Suprapubic skin (tissue), 4 donors: ENCODE data around the gene AP4E1. TPM values are rescaled to one million over a fixed set of nuclear protein-coding genes. Genes with fewer than 3 reads are reported as not detected.

Source experiments
- DNase-seq, 2 donors: peaks; one replicate each; pipeline ENCODE4 v3.0.0-alpha.2; 2019; ENCODE audit warnings: low spot score in 2 of 2
- H3K27ac ChIP-seq: fragments of 200-600 bp; sonication (generic); one replicate; pipeline ENCODE4 v1.5.1; 2019
- H3K27me3 ChIP-seq: fragments of 200-600 bp; sonication (generic); one replicate; pipeline ENCODE4 v1.5.1; 2019
- H3K36me3 ChIP-seq: fragments of 200-600 bp; sonication (generic); one replicate; pipeline ENCODE4 v1.5.1; 2019
- H3K4me1 ChIP-seq: fragments of 200-600 bp; sonication (generic); one replicate; pipeline ENCODE4 v1.5.1; 2019
- H3K4me3 ChIP-seq: fragments of 200-600 bp; sonication (generic); one replicate; pipeline ENCODE4 v1.5.1; 2019; ENCODE audit warnings: mild to moderate bottlenecking
- H3K9me3 ChIP-seq: fragments of 200-600 bp; sonication (generic); one replicate; pipeline ENCODE4 v1.5.1; 2019
- CTCF ChIP-seq, 2 donors: fragments of 200-600 bp in 1 of 2; fragments of 450-650 bp in 1 of 2; sonication (generic) in 1 of 2; IDR thresholded peaks; one replicate each; pipeline ENCODE4 v1.5.1; 2016 to 2019; ENCODE audit warnings: antibody characterized with exemption in 2 of 2, mild to moderate bottlenecking in 1 of 2, moderate library complexity in 1 of 2
- EP300 ChIP-seq: sonication (generic); formaldehyde crosslinking; IDR thresholded peaks from one replicate; pipeline ENCODE4 v1.6.1; 2017; ENCODE audit warnings: antibody characterized with exemption
- POLR2A ChIP-seq, 2 donors: fragments of 450-650 bp; IDR thresholded peaks; one replicate each; pipeline ENCODE4 v1.6.1; 2017; ENCODE audit warnings: antibody characterized with exemption in 2 of 2, mild to moderate bottlenecking in 2 of 2, moderate library complexity in 2 of 2
- POLR2AphosphoS5 ChIP-seq, 3 donors: sonication (generic); formaldehyde crosslinking; IDR thresholded peaks; one replicate each; pipeline ENCODE4 v1.6.1; 2017; ENCODE audit warnings: antibody characterized with exemption in 3 of 3
- WGBS: methylation state at CpG from one replicate; pipeline ENCODE4 v1.1.5; 2018; 5-methylcytosine and 5-hydroxymethylcytosine counted together
- total RNA-seq, 4 donors: library from RNA; depleted of rRNA; stranded (reverse); fragments of >200 nt; gene quantifications; one replicate each; pipeline ENCODE4 v1.1.0, GENCODE V29; 2016

The AP4E1 gene
- total RNA-seq, 4 donors from 2014 or later = 12.7 to 18.7 (median 13.0) TPM

- Histone ChIP-seq H3K4me1 (no peaks in the 10 kb centered on the region), H3K27me3 (no peaks in the 10 kb centered on the region), H3K36me3 (peaks cover 26% of the 10 kb centered on the region), H3K27ac (no peak overlapping the region), H3K9me3 (no peaks in the 10 kb centered on the region), H3K4me3 (no peak overlapping the region)
- no peak for TF ChIP-seq CTCF (IDR thresholded peaks at IDR 0.05)
- no peak for TF ChIP-seq POLR2A (IDR thresholded peaks at IDR 0.05)
- TF ChIP-seq POLR2AphosphoS5 (IDR thresholded peaks at IDR 0.05) = no peak
- TF ChIP-seq EP300 = no peak
- 91% methylated on average over 4 of the region's 4 CpGs for WGBS
- DNase-seq = no peak
Measured at GRCh38 chr15:50997371-50998051, 89.0 kb downstream of the AP4E1 start.

- 69% methylated on average over 3 of the region's 3 CpGs for WGBS
- DNase-seq = no peak
- Histone ChIP-seq H3K4me1 (peaks cover 3% of the 10 kb centered on the region), H3K9me3 (no peaks in the 10 kb centered on the region), H3K36me3 (peaks cover 11% of the 10 kb centered on the region), H3K27ac (no peak overlapping the region), H3K27me3 (no peaks in the 10 kb centered on the region), H3K4me3 (no peak overlapping the region)
- TF ChIP-seq CTCF (IDR thresholded peaks at IDR 0.05) (no peak), POLR2A (IDR thresholded peaks at IDR 0.05) (no peak), POLR2AphosphoS5 (IDR thresholded peaks at IDR 0.05) (no peak), EP300 (no peak)
Measured at GRCh38 chr15:51004103-51004551, 95.6 kb downstream of the AP4E1 start.

GRCh38 chr15:51006336-51006985 is 98.0 kb downstream of the AP4E1 start:
- WGBS = 50% methylated on average over 1 of the region's 1 CpG
- H3K4me1 ChIP-seq = peaks cover 3% of the 10 kb centered on the region
- TF ChIP-seq CTCF (IDR thresholded peaks at IDR 0.05) (no peak), EP300 (no peak), POLR2AphosphoS5 (IDR thresholded peaks at IDR 0.05) (no peak), POLR2A (IDR thresholded peaks at IDR 0.05) (no peak)
- peaks cover 3% of the 10 kb centered on the region for H3K36me3 ChIP-seq
- no peak for DNase-seq
- H3K4me3 ChIP-seq = no peak overlapping the region
- no peak overlapping the region for H3K27ac ChIP-seq
- H3K27me3 ChIP-seq = no peaks in the 10 kb centered on the region
- no peaks in the 10 kb centered on the region for H3K9me3 ChIP-seq

GRCh38 chr15:51007131-51007666 is 98.7 kb downstream of the AP4E1 start:
- DNase-seq = no peak
- 67% methylated on average over 4 of the region's 4 CpGs for WGBS
- TF ChIP-seq POLR2AphosphoS5 (IDR thresholded peaks at IDR 0.05) (no peak), CTCF (IDR thresholded peaks at IDR 0.05) (no peak), EP300 (no peak), POLR2A (IDR thresholded peaks at IDR 0.05) (no peak)
- H3K36me3 ChIP-seq = peaks cover 3% of the 10 kb centered on the region
- peaks cover 3% of the 10 kb centered on the region for H3K4me1 ChIP-seq
- H3K4me3 ChIP-seq = no peak overlapping the region
- H3K9me3 ChIP-seq = no peaks in the 10 kb centered on the region
- no peak overlapping the region for H3K27ac ChIP-seq
- H3K27me3 ChIP-seq = no peaks in the 10 kb centered on the region

- Histone ChIP-seq H3K27me3 (no peaks in the 10 kb centered on the region), H3K4me1 (no peaks in the 10 kb centered on the region), H3K27ac (no peak overlapping the region), H3K36me3 (peaks cover 3% of the 10 kb centered on the region), H3K9me3 (no peaks in the 10 kb centered on the region), H3K4me3 (no peak overlapping the region)
- DNase-seq = no peak
- no peak for TF ChIP-seq POLR2A (IDR thresholded peaks at IDR 0.05)
- no peak for TF ChIP-seq CTCF (IDR thresholded peaks at IDR 0.05)
- WGBS = 52% methylated on average over 1 of the region's 1 CpG
Measured at GRCh38 chr15:51011212-51011611, 102.7 kb downstream of the AP4E1 start.
